Mesenchymal stem cell (in vitro differentiated cells and primary cell): ENCODE results near the gene POLN.

ENCODE experiments used
- DNase-seq: peaks from one replicate; pipeline ENCODE4 v3.0.0-alpha.2; 2013
- H2AFZ ChIP-seq: one replicate; pipeline ENCODE4 v1.6.1; 2013; ENCODE audit warnings: low read depth, mild to moderate bottlenecking, control low read depth, inconsistent platforms, low read length, moderate library complexity
- H2AK5ac ChIP-seq: 2 replicates; pipeline ENCODE4 v1.6.1; 2013; ENCODE audit warnings: low read length, moderate library complexity, mild to moderate bottlenecking, inconsistent platforms; ENCODE audit not compliant: severe bottlenecking
- H2BK120ac ChIP-seq: one replicate; pipeline ENCODE4 v1.6.1; 2013; ENCODE audit warnings: low read depth, mild to moderate bottlenecking, inconsistent platforms, low read length, moderate library complexity
- H2BK12ac ChIP-seq, 2 experiments: one replicate each; pipeline ENCODE4 v1.6.1; 2013; ENCODE audit warnings: inconsistent platforms in 2 of 2, low read length in 2 of 2, mild to moderate bottlenecking in 2 of 2, moderate library complexity in 2 of 2, control low read depth in 1 of 2
- H2BK15ac ChIP-seq: one replicate; pipeline ENCODE4 v1.6.1; 2013; ENCODE audit warnings: mild to moderate bottlenecking, low read depth, inconsistent platforms; ENCODE audit not compliant: poor library complexity, severe bottlenecking
- H2BK5ac ChIP-seq: 2 replicates; pipeline ENCODE4 v1.6.1; 2013; ENCODE audit warnings: low read depth, mild to moderate bottlenecking, low read length, control low read depth, inconsistent platforms; ENCODE audit not compliant: poor library complexity, severe bottlenecking
- H3K14ac ChIP-seq, 2 experiments: one replicate each; pipeline ENCODE4 v1.6.1; 2013; ENCODE audit warnings: inconsistent platforms in 2 of 2, low read length in 2 of 2, control low read depth in 1 of 2, mild to moderate bottlenecking in 1 of 2, moderate library complexity in 1 of 2
- H3K18ac ChIP-seq, 2 experiments: one replicate each; pipeline ENCODE4 v1.6.1; 2013; ENCODE audit warnings: inconsistent platforms in 2 of 2, low read length in 2 of 2, control low read depth in 1 of 2, low read depth in 1 of 2, mild to moderate bottlenecking in 1 of 2
- H3K23ac ChIP-seq, 2 experiments: one replicate each; pipeline ENCODE4 v1.6.1; 2013; ENCODE audit warnings: inconsistent platforms in 2 of 2, low read length in 2 of 2, mild to moderate bottlenecking in 2 of 2, moderate library complexity in 2 of 2, control low read depth in 1 of 2
- H3K27ac ChIP-seq: 2 replicates; pipeline ENCODE4 v1.5.1; 2013; ENCODE audit warnings: mild to moderate bottlenecking, moderate library complexity, low read length, control low read depth, inconsistent platforms; ENCODE audit not compliant: poor library complexity, severe bottlenecking
- H3K27me3 ChIP-seq, 2 experiments: 2 replicates each; pipeline versions ENCODE4 v1.6.1 to v1.7.0; 2013; ENCODE audit warnings: low read length in 2 of 2, mild to moderate bottlenecking in 2 of 2, moderate library complexity in 2 of 2, control low read depth in 1 of 2, inconsistent platforms in 1 of 2; ENCODE audit not compliant: control insufficient read depth in 1 of 2, insufficient read depth in 1 of 2
- H3K36me3 ChIP-seq, 2 experiments: 2 replicates each; pipeline versions ENCODE4 v1.6.1 to v1.7.0; 2013; ENCODE audit warnings: low read length in 2 of 2, control low read depth in 1 of 2, inconsistent platforms in 1 of 2, low read depth in 1 of 2, mild to moderate bottlenecking in 1 of 2; ENCODE audit not compliant: insufficient read depth in 2 of 2, control insufficient read depth in 1 of 2
- H3K4ac ChIP-seq, 2 experiments: one replicate each; pipeline ENCODE4 v1.6.1; 2013; ENCODE audit warnings: inconsistent platforms in 2 of 2, low read length in 2 of 2, mild to moderate bottlenecking in 2 of 2, moderate library complexity in 2 of 2, control low read depth in 1 of 2, low read depth in 1 of 2
- H3K4me1 ChIP-seq: 2 replicates; pipeline ENCODE4 v1.6.1; 2013; ENCODE audit warnings: low read depth, low read length, control low read depth; ENCODE audit not compliant: control insufficient read depth, insufficient read depth
- H3K4me2 ChIP-seq: 2 replicates; pipeline ENCODE4 v1.6.1; 2013; ENCODE audit warnings: low read length, mild to moderate bottlenecking, inconsistent platforms; ENCODE audit not compliant: poor library complexity, severe bottlenecking
- H3K4me3 ChIP-seq, 2 experiments: 2 replicates each; pipeline versions ENCODE4 v1.5.1 to v1.7.0; 2013; ENCODE audit warnings: low read length in 2 of 2, mild to moderate bottlenecking in 2 of 2, control low read depth in 1 of 2, low read depth in 1 of 2; ENCODE audit not compliant: insufficient read depth in 1 of 2
- H3K79me1 ChIP-seq: replicated peaks from 2 replicates; pipeline ENCODE4 v1.6.1; 2013; ENCODE audit warnings: mild to moderate bottlenecking, control low read depth, low read length, inconsistent platforms; ENCODE audit not compliant: poor library complexity, severe bottlenecking
- H3K9ac ChIP-seq: 2 replicates; pipeline ENCODE4 v1.7.0; 2013; ENCODE audit warnings: mild to moderate bottlenecking, low read length, moderate library complexity
- H3K9me3 ChIP-seq: 2 replicates; pipeline ENCODE4 v1.7.0; 2013; ENCODE audit warnings: mild to moderate bottlenecking, low read length; ENCODE audit not compliant: control insufficient read depth
- H4K8ac ChIP-seq: one replicate; pipeline ENCODE4 v1.6.1; 2013; ENCODE audit warnings: inconsistent platforms, mild to moderate bottlenecking, low read length, moderate library complexity
- H4K91ac ChIP-seq: one replicate; pipeline ENCODE4 v1.6.1; 2013; ENCODE audit warnings: mild to moderate bottlenecking, low read length, inconsistent platforms
- WGBS: methylation state at CpG from one replicate; pipeline ENCODE4 v1.1.7; 2013; ENCODE audit warnings: mixed read lengths; 5-methylcytosine and 5-hydroxymethylcytosine counted together

POLN gene

GRCh38 chr4:2260344-2261109 lies 18.6 kb upstream of the POLN start:
- H3K4me2 ChIP-seq, result peak overlapping the region; percentile 98
- peak overlapping the region in 1 of 2 experiments; percentile 49 for H3K18ac ChIP-seq

GRCh38 chr4:2259541-2260343 lies 17.8 kb upstream of the POLN start:
- Histone ChIP-seq H3K27ac (no peak overlapping the region), H4K8ac (no peak overlapping the region), H3K4me3 (peak overlapping the region; percentile 85 to 93), H3K4me2 (peak overlapping the region; percentile 98), H4K91ac (no peak overlapping the region), H2BK120ac (no peak overlapping the region), H2AFZ (no peak overlapping the region), H3K4ac (peak overlapping the region; percentile 22 to 24), H2BK12ac (no peak overlapping the region), H3K79me1 (peaks cover 26% of the 10 kb centered on the region), H3K14ac (peak overlapping the region in 1 of 2 experiments; percentile 90), H3K27me3 (no peaks in the 10 kb centered on the region), H2AK5ac (no peak overlapping the region), H2BK5ac (no peak overlapping the region), H3K18ac (peak overlapping the region in 1 of 2 experiments; percentile 6), H3K9me3 (no peaks in the 10 kb centered on the region), H3K36me3 (peaks cover 17 to 58% of the 10 kb centered on the region in 2 experiments), H3K23ac (peak overlapping the region in 1 of 2 experiments; percentile 34), H3K9ac (peak overlapping the region; percentile 90), H2BK15ac (no peak overlapping the region), H3K4me1 (peaks cover 67% of the 10 kb centered on the region)
- WGBS, result 91% methylated on average over 15 of the region's 15 CpGs
- no peak for DNase-seq

More at GRCh38 chr4:2260344-2261109, 18.6 kb upstream of the POLN start:
- 84% methylated on average over 19 of the region's 23 CpGs for WGBS
- Histone ChIP-seq H3K27ac (no peak overlapping the region), H3K4ac (peak overlapping the region; percentile 28 to 84), H2AK5ac (peak overlapping the region; percentile 38), H3K36me3 (peaks cover 12 to 50% of the 10 kb centered on the region in 2 experiments), H3K4me3 (peak overlapping the region; percentile 85 to 93), H3K27me3 (no peaks in the 10 kb centered on the region), H2AFZ (no peak overlapping the region), H4K91ac (peak overlapping the region; percentile 15), H3K9me3 (no peaks in the 10 kb centered on the region), H3K9ac (peak overlapping the region; percentile 90), H3K23ac (no peak overlapping the region), H2BK120ac (no peak overlapping the region), H2BK15ac (no peak overlapping the region), H3K14ac (peak overlapping the region in 1 of 2 experiments; percentile 90), H3K79me1 (peaks cover 26% of the 10 kb centered on the region), H2BK5ac (no peak overlapping the region), H2BK12ac (no peak overlapping the region), H4K8ac (no peak overlapping the region), H3K4me1 (peaks cover 65% of the 10 kb centered on the region)
- no peak for DNase-seq

- Histone ChIP-seq H3K4me1 (peaks cover 62% of the 10 kb centered on the region), H3K4me2 (peak overlapping the region; percentile 98), H2AK5ac (no peak overlapping the region), H3K36me3 (peaks cover 24 to 62% of the 10 kb centered on the region in 2 experiments), H3K9ac (peak overlapping the region; percentile 90), H3K23ac (no peak overlapping the region), H3K27me3 (no peaks in the 10 kb centered on the region), H3K79me1 (peaks cover 26% of the 10 kb centered on the region), H2BK12ac (no peak overlapping the region), H3K27ac (no peak overlapping the region), H2BK15ac (peak overlapping the region; percentile 44), H3K4me3 (peak overlapping the region in 1 of 2 experiments; percentile 85), H3K4ac (peak overlapping the region in 1 of 2 experiments; percentile 24), H3K14ac (no peak overlapping the region), H4K8ac (no peak overlapping the region), H3K18ac (no peak overlapping the region), H2BK5ac (no peak overlapping the region), H3K9me3 (no peaks in the 10 kb centered on the region), H2BK120ac (no peak overlapping the region), H2AFZ (no peak overlapping the region), H4K91ac (no peak overlapping the region)
- DNase-seq, result no peak
- WGBS, result 94% methylated on average over 13 of the region's 13 CpGs
Observed at GRCh38 chr4:2259036-2259540, 17.2 kb upstream of the POLN start.
